ENCODE data around the gene NDUFAF8. TPM values are rescaled to one million over a fixed set of nuclear protein-coding genes. Genes with fewer than 3 reads are reported as not detected.

The NDUFAF8 gene
- total RNA-seq, 1 experiment from 2014 or later: 34.7 TPM

DNA sequence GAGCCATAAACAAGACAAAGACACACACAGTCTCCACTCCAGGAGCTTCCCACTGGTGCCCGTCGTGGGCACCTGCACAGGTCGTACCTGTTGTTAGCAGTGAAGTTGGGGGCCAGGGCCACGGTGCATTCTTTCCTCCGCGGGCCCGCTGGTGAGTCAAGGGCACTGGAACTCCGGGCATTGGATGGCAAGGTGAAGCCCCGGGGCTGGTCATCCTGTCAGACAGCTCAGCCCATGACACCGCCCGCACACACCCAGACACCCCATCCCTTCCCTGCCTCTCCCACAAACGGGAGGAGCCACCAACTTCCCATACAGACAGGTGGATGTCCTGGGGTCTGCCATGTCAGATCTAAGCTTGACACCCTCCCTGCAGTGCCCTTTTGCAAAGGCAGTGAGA lies 32.5 kb upstream of the NDUFAF8 start:
- no peak overlapping the region for H3K4me2 ChIP-seq (ENCODE audit: low read depth, low read length, poor library complexity, severe bottlenecking)
- H3K36me3 ChIP-seq (ENCODE audit: insufficient read depth, low read length): no peaks in the 10 kb centered on the region
- no peaks in the 10 kb centered on the region for H3K9me3 ChIP-seq (ENCODE audit: low read length)
- no peaks in the 10 kb centered on the region for H3K27me3 ChIP-seq (ENCODE audit: low read length)
- no peaks in the 10 kb centered on the region for H4K20me1 ChIP-seq (ENCODE audit: insufficient read depth, low read depth, low read length)
- no peaks in the 10 kb centered on the region for H3K79me2 ChIP-seq (ENCODE audit: low read length)
- H3K4me3 ChIP-seq (ENCODE audit: low read length): no peak overlapping the region
- H3K9me2 ChIP-seq (replicated peaks; ENCODE audit: insufficient read depth, low read length): no peaks in the 10 kb centered on the region
- H3K9ac ChIP-seq (ENCODE audit: low read length): no peak overlapping the region
- H2AFZ ChIP-seq (ENCODE audit: low read length): no peak overlapping the region
- no peak overlapping the region for H3K27ac ChIP-seq (ENCODE audit: low read length)
- H3K4me1 ChIP-seq (ENCODE audit: low read length): no peaks in the 10 kb centered on the region; the same call in 1 of the 2 replicates
- no peak for DNase-seq

DNA sequence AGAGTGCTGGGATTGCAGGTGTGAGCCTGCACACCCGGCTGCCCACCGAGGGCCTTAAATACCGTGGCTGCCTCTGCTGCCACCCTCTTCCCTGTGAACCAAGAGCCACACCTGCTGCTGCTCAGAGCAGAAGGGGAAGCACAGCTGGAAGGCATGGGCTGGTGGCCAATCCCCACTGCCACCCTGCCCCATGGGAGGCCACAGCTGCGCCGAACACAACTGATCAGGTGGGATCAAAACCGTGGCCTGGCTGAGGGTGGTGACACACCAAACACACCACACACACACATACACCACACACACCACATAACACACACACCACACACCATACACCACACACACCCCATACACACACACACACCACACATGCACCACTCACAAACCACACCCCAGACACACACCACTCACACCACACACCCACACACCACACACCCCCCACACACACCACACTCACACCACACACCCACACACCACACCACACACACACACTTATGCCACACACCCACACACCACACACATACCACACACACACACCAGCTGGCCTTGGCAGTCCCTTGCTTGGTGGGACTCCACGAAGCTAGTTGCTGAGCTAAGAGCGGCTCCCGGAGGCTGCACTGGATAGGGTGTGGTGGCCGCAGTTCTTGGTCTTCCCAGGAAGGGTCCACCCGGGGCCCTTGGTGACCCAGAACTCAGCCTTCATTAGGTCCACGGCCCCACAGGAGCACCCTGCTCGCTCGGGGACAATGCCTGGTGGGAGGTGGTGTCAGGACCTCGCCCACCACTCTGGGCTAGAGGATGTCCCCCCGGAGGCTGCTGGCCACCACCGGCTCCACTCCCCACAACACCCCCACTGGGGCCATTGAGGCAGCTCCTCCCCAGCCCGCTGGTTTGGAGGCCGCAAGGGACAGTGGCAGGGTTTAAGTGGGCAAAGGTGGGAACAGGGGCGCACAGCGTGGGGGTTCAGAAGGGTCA lies 31.2 kb upstream of the NDUFAF8 start:
- Histone ChIP-seq H3K9me3 (ENCODE audit: low read length) (no peaks in the 10 kb centered on the region), H3K9me2 (replicated peaks; ENCODE audit: insufficient read depth, low read length) (no peaks in the 10 kb centered on the region)

DNA sequence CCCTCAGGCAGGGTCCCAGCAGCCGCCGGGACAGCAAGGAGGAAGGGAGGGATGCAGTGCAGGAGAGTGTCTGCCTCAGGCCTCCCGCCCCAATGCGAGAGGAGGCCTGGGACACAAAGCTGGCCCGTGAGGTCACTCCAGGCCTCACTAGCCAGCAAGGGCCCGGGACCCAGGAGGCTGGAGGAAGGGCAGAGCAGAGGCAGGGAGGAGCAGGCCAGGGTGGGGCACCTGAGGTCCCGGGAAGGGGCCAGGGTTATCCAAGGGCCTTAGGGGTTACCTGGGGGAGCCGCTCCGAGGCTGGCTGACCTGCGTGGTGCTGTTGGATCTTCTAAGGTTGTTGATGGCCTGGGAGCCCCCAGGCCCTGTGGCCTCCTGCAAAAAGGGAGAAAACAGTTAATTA lies 30.5 kb upstream of the NDUFAF8 start:
- H3K9me3 ChIP-seq (ENCODE audit: low read length): no peaks in the 10 kb centered on the region
- H2AFZ ChIP-seq (ENCODE audit: low read length): no peak overlapping the region
- no peaks in the 10 kb centered on the region for H3K79me2 ChIP-seq (ENCODE audit: low read length)
- no peaks in the 10 kb centered on the region for H3K27me3 ChIP-seq (ENCODE audit: low read length)
- H3K4me3 ChIP-seq (ENCODE audit: low read length): no peak overlapping the region
- H3K4me1 ChIP-seq (ENCODE audit: low read length): no peaks in the 10 kb centered on the region; the same call in 1 of the 2 replicates
- H4K20me1 ChIP-seq (ENCODE audit: insufficient read depth, low read depth, low read length): no peaks in the 10 kb centered on the region
- no peak overlapping the region for H3K4me2 ChIP-seq (ENCODE audit: low read depth, low read length, poor library complexity, severe bottlenecking)
- no peak overlapping the region for H3K27ac ChIP-seq (ENCODE audit: low read length)
- no peaks in the 10 kb centered on the region for H3K36me3 ChIP-seq (ENCODE audit: insufficient read depth, low read length)
- H3K9me2 ChIP-seq (replicated peaks; ENCODE audit: insufficient read depth, low read length): no peaks in the 10 kb centered on the region
- no peak overlapping the region for H3K9ac ChIP-seq (ENCODE audit: low read length)
- no peak for DNase-seq

More for the DNA sequence above, 31.2 kb upstream of the NDUFAF8 start:
- Histone ChIP-seq H3K4me1 (ENCODE audit: low read length) (no peaks in the 10 kb centered on the region; the same call in 1 of the 2 replicates), H3K79me2 (ENCODE audit: low read length) (no peaks in the 10 kb centered on the region), H3K27ac (ENCODE audit: low read length) (no peak overlapping the region), H2AFZ (ENCODE audit: low read length) (no peak overlapping the region), H3K27me3 (ENCODE audit: low read length) (no peaks in the 10 kb centered on the region), H4K20me1 (ENCODE audit: insufficient read depth, low read depth, low read length) (no peaks in the 10 kb centered on the region), H3K9ac (ENCODE audit: low read length) (no peak overlapping the region), H3K4me3 (ENCODE audit: low read length) (no peak overlapping the region), H3K4me2 (ENCODE audit: low read depth, low read length, poor library complexity, severe bottlenecking) (no peak overlapping the region), H3K36me3 (ENCODE audit: insufficient read depth, low read length) (no peaks in the 10 kb centered on the region)
- DNase-seq: peak; percentile 68

DNA sequence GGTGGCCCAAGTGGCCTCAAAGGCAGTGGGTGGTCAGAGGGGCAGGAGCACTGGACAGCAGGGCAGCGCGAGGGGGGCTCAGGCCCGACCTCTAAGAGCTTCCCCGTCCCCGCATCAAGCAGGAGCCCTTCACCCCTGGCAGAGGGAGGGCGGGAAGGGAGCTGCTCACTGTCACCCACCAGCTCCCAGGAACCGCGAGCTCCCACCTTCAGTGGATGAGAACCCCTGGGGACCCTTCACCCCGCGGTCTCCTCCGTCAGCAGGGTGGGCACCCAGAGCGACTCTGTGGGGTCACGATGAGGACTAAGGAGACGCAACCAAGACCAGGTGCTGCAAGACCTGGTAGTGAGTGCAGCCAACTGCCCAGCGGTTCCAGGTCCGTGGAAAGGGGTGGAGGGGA lies 30.0 kb upstream of the NDUFAF8 start:
- Histone ChIP-seq H3K27me3 (ENCODE audit: low read length) (no peaks in the 10 kb centered on the region), H2AFZ (ENCODE audit: low read length) (no peak overlapping the region), H3K36me3 (ENCODE audit: insufficient read depth, low read length) (no peaks in the 10 kb centered on the region), H3K9me3 (ENCODE audit: low read length) (no peaks in the 10 kb centered on the region), H3K27ac (ENCODE audit: low read length) (no peak overlapping the region), H3K4me2 (ENCODE audit: low read depth, low read length, poor library complexity, severe bottlenecking) (no peak overlapping the region), H4K20me1 (ENCODE audit: insufficient read depth, low read depth, low read length) (no peaks in the 10 kb centered on the region), H3K79me2 (ENCODE audit: low read length) (no peaks in the 10 kb centered on the region), H3K9me2 (replicated peaks; ENCODE audit: insufficient read depth, low read length) (no peaks in the 10 kb centered on the region), H3K4me1 (ENCODE audit: low read length) (no peaks in the 10 kb centered on the region; the same call in 1 of the 2 replicates), H3K4me3 (ENCODE audit: low read length) (no peak overlapping the region), H3K9ac (ENCODE audit: low read length) (no peak overlapping the region)
- no peak for DNase-seq

DNA sequence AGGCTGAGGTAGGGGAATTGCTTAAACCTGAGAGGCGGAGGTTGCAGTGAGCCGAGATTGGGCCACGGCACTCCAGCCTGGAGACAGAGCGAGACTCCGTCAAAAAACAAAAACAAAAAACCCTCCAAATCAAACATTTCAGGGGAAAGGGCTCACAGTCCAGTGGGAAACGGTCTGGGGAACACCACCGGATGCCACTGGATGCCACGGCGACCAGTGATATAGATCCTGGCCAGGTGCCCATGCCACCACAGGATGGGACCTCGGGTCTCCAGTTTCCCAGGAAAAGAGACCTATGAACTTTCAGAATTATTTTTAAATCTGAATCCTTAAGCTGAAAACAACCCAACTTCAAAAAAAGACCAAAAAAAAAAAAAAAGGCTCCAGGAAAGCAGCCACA lies 28.7 kb upstream of the NDUFAF8 start:
- DNase-seq: no peak
- H3K4me1 ChIP-seq (ENCODE audit: low read length): no peaks in the 10 kb centered on the region; the same call in 1 of the 2 replicates
- H2AFZ ChIP-seq (ENCODE audit: low read length): no peak overlapping the region
- no peaks in the 10 kb centered on the region for H3K9me2 ChIP-seq (replicated peaks; ENCODE audit: insufficient read depth, low read length)
- no peaks in the 10 kb centered on the region for H3K9me3 ChIP-seq (ENCODE audit: low read length)
- no peaks in the 10 kb centered on the region for H3K79me2 ChIP-seq (ENCODE audit: low read length)
- no peak overlapping the region for H3K4me3 ChIP-seq (ENCODE audit: low read length)
- no peak overlapping the region for H3K4me2 ChIP-seq (ENCODE audit: low read depth, low read length, poor library complexity, severe bottlenecking)
- H3K27ac ChIP-seq (ENCODE audit: low read length): no peak overlapping the region
- H3K36me3 ChIP-seq (ENCODE audit: insufficient read depth, low read length): no peaks in the 10 kb centered on the region
- H3K27me3 ChIP-seq (ENCODE audit: low read length): no peaks in the 10 kb centered on the region
- no peak overlapping the region for H3K9ac ChIP-seq (ENCODE audit: low read length)
- H4K20me1 ChIP-seq (ENCODE audit: insufficient read depth, low read depth, low read length): no peaks in the 10 kb centered on the region

DNA sequence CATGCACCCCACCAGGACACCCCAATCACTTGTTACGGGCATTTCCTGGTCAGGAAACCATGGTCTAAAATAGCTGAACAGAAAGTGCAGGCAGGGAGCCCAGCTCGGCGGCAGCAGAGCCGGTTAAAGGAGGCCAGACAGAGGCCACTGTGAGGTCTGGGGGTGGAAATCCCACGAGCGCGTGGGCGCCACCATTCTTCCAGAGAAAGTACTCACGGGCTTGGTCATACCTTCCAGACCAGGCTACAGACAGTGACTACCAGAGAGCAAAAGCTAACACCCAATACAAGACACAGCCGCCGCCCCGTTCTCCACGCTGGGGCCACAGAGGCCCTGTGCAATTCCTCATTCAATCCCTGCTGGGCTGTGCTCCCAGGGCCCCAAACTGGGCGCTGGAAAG lies 28.2 kb upstream of the NDUFAF8 start:
- no peaks in the 10 kb centered on the region for H3K79me2 ChIP-seq (ENCODE audit: low read length)
- H3K4me3 ChIP-seq (ENCODE audit: low read length): no peak overlapping the region
- no peaks in the 10 kb centered on the region for H3K27me3 ChIP-seq (ENCODE audit: low read length)
- H3K4me2 ChIP-seq (ENCODE audit: low read depth, low read length, poor library complexity, severe bottlenecking): no peak overlapping the region
- no peak overlapping the region for H2AFZ ChIP-seq (ENCODE audit: low read length)
- H3K9me2 ChIP-seq (replicated peaks; ENCODE audit: insufficient read depth, low read length): no peaks in the 10 kb centered on the region
- H3K9ac ChIP-seq (ENCODE audit: low read length): no peak overlapping the region
- no peak overlapping the region for H3K27ac ChIP-seq (ENCODE audit: low read length)
- no peak for DNase-seq
- no peaks in the 10 kb centered on the region for H3K36me3 ChIP-seq (ENCODE audit: insufficient read depth, low read length)
- no peaks in the 10 kb centered on the region for H4K20me1 ChIP-seq (ENCODE audit: insufficient read depth, low read depth, low read length)
- H3K9me3 ChIP-seq (ENCODE audit: low read length): no peaks in the 10 kb centered on the region
- H3K4me1 ChIP-seq (ENCODE audit: low read length): no peaks in the 10 kb centered on the region; the same call in 1 of the 2 replicates

DNA sequence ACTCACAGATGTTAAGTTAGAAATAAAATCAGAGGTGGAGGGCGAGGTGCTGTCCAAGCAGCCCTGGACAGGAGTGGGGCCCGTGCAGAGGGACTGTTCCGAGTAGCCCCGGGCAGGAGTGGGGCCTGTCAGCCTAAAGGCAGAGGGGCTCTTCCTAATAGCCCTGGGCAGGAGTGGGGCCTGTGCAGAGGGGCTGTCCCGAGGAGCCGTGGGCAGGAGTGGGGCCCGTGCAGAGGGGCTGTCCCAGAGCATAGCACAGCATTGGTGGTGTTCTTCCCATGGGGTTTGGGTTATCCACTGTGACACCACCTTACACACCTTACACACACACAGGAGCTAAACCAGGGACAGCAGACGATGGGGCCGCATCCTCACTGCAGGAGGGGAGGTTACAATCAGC lies 26.8 kb upstream of the NDUFAF8 start:
- Histone ChIP-seq H4K20me1 (ENCODE audit: insufficient read depth, low read depth, low read length) (no peaks in the 10 kb centered on the region), H3K4me1 (ENCODE audit: low read length) (no peaks in the 10 kb centered on the region; the same call in 1 of the 2 replicates), H3K79me2 (ENCODE audit: low read length) (no peaks in the 10 kb centered on the region), H2AFZ (ENCODE audit: low read length) (no peak overlapping the region), H3K36me3 (ENCODE audit: insufficient read depth, low read length) (no peaks in the 10 kb centered on the region), H3K4me2 (ENCODE audit: low read depth, low read length, poor library complexity, severe bottlenecking) (no peak overlapping the region), H3K27me3 (ENCODE audit: low read length) (no peaks in the 10 kb centered on the region), H3K27ac (ENCODE audit: low read length) (no peak overlapping the region), H3K9ac (ENCODE audit: low read length) (no peak overlapping the region), H3K4me3 (ENCODE audit: low read length) (no peak overlapping the region), H3K9me2 (replicated peaks; ENCODE audit: insufficient read depth, low read length) (no peaks in the 10 kb centered on the region), H3K9me3 (ENCODE audit: low read length) (no peaks in the 10 kb centered on the region)
- DNase-seq: no peak

DNA sequence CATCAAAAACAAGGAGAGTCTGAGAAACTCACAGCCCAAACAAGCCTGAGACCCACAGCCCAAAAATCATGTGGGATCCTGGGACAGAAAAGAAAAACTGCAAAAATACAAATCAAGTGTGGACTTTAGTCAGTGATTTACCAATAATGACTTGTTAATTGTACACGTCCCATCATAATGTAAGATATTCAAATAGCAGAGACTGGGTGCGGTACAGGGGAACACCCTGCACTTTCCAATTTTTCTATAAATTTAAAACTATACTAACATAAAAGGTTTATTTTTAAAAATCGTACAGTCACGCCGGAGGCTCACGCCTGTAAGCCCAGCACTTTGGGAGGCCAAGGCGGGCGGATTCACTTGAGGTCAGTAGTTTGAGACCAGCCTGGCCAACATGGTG lies 25.1 kb upstream of the NDUFAF8 start:
- Histone ChIP-seq H3K4me2 (ENCODE audit: low read depth, low read length, poor library complexity, severe bottlenecking) (no peak overlapping the region), H3K27ac (ENCODE audit: low read length) (no peak overlapping the region), H4K20me1 (ENCODE audit: insufficient read depth, low read depth, low read length) (no peaks in the 10 kb centered on the region), H3K27me3 (ENCODE audit: low read length) (no peaks in the 10 kb centered on the region), H2AFZ (ENCODE audit: low read length) (no peak overlapping the region), H3K36me3 (ENCODE audit: insufficient read depth, low read length) (no peaks in the 10 kb centered on the region), H3K4me1 (ENCODE audit: low read length) (no peaks in the 10 kb centered on the region), H3K9ac (ENCODE audit: low read length) (no peak overlapping the region), H3K9me3 (ENCODE audit: low read length) (no peaks in the 10 kb centered on the region), H3K9me2 (replicated peaks; ENCODE audit: insufficient read depth, low read length) (no peaks in the 10 kb centered on the region), H3K79me2 (ENCODE audit: low read length) (no peaks in the 10 kb centered on the region), H3K4me3 (ENCODE audit: low read length) (no peak overlapping the region)
- DNase-seq: no peak

All from Karpas-422 (cell line).